HK-2 (cell line): Measurements from ENCODE around the gene ANKZF1.
"Not testable (repeated sequence)": the region's sequence is repeated elsewhere in the genome, so short reads cannot be mapped to it uniquely, and the experiment has no call there.

Experiments used
- DNase-seq: peaks from one replicate; pipeline ENCODE4 v3.0.0-alpha.2; 2018; ENCODE audit not compliant: unreplicated experiment

Gene ANKZF1, protein sequence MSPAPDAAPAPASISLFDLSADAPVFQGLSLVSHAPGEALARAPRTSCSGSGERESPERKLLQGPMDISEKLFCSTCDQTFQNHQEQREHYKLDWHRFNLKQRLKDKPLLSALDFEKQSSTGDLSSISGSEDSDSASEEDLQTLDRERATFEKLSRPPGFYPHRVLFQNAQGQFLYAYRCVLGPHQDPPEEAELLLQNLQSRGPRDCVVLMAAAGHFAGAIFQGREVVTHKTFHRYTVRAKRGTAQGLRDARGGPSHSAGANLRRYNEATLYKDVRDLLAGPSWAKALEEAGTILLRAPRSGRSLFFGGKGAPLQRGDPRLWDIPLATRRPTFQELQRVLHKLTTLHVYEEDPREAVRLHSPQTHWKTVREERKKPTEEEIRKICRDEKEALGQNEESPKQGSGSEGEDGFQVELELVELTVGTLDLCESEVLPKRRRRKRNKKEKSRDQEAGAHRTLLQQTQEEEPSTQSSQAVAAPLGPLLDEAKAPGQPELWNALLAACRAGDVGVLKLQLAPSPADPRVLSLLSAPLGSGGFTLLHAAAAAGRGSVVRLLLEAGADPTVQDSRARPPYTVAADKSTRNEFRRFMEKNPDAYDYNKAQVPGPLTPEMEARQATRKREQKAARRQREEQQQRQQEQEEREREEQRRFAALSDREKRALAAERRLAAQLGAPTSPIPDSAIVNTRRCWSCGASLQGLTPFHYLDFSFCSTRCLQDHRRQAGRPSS

DNA sequence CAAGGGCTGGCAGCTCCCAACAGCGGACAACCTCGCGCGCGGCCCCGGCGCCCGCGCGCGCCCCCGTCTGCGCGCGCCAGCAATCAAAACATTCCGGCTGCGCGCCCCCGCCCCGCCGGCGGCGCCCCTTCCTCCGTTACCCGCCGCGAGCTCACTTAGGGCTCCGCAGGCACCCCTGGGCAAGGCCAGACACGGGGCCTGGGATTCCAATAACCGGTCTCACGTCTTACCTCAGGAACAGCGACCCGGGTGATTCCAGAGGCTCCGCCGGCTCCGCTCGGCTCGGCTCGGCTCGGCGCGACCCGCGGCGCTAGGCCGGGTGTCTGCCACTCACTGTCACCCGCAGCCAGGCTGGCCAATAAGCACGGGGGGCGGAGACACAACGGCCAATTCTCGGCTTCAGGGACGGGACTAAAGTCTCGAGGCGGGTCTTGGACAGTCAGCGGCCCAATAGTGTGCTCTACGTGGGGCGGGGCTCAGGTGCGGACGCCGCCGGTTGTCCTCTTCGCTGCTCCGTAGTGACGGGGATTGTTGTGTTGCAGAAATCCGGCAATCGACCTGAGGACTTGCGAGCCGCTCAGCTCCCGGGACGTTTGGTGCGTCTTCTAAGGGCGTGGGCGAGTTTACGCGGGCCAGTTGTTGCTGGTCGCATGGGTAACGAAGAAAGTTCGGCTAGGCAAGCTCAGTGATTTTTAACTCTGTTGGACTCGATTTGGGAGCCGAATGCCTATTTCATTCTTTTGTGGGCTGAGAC lies at the start of gene ANKZF1, which contains the start of gene ATG9A:
Gene ANKZF1, plus strand, starts transcription at position 502 of the 754 bp plus-strand sequence. CDS start 452 bp downstream, outside the sequence.
Gene ATG9A, minus strand, starts transcription at position 332 of the 754 bp plus-strand sequence. CDS start 1,612 bp downstream, outside the sequence.
- DNase-seq = peak; percentile 98

DNA sequence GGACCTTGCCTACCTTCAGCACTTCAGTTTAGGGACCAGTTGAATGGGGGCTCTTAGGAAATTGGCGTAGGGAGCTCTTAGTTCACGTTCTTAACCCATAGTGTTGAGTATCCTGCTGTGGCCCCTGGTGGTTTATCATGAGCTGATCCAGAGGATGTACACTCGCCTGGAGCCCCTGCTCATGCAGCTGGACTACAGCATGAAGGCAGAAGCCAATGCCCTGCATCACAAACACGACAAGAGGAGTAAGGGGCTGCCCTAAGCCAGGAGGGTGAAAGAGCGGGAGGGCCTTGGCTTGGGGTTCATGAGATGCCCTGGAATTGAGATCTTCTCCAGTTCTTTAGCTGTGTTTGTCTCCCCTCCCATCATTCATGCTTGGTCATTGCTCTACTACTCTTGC lies 48.6 kb upstream of the ANKZF1 start:
- DNase-seq = no peak

DNA sequence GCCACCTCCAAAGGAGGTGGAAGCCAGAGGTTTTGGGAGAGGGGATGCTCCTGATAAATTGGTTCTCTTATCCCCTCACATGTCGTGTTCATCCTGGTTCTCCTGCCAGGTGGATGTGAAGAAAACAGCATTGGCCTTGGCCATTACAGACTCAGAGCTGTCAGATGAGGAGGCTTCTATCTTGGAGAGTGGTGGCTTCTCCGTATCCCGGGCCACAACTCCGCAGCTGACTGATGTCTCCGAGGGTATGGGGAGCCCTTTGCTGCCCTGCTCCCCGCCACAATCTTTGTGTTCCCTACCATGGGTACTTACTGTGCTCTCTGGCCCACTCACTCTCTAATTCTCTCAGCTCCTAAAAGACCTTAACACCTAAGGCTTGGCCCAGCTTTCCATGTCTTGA lies 48.1 kb upstream of the ANKZF1 start:
- no peak for DNase-seq

DNA sequence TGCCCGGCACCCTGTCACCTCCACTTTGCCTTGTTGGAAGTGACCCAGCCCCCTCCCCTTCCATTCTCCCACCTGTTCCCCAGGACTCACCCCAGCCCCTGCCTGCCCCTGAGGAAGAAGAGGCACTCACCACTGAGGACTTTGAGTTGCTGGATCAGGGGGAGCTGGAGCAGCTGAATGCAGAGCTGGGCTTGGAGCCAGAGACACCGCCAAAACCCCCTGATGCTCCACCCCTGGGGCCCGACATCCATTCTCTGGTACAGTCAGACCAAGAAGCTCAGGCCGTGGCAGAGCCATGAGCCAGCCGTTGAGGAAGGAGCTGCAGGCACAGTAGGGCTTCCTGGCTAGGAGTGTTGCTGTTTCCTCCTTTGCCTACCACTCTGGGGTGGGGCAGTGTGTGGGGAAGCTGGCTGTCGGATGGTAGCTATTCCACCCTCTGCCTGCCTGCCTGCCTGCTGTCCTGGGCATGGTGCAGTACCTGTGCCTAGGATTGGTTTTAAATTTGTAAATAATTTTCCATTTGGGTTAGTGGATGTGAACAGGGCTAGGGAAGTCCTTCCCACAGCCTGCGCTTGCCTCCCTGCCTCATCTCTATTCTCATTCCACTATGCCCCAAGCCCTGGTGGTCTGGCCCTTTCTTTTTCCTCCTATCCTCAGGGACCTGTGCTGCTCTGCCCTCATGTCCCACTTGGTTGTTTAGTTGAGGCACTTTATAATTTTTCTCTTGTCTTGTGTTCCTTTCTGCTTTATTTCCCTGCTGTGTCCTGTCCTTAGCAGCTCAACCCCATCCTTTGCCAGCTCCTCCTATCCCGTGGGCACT lies 47.1 kb upstream of the ANKZF1 start:
- DNase-seq = no peak

DNA sequence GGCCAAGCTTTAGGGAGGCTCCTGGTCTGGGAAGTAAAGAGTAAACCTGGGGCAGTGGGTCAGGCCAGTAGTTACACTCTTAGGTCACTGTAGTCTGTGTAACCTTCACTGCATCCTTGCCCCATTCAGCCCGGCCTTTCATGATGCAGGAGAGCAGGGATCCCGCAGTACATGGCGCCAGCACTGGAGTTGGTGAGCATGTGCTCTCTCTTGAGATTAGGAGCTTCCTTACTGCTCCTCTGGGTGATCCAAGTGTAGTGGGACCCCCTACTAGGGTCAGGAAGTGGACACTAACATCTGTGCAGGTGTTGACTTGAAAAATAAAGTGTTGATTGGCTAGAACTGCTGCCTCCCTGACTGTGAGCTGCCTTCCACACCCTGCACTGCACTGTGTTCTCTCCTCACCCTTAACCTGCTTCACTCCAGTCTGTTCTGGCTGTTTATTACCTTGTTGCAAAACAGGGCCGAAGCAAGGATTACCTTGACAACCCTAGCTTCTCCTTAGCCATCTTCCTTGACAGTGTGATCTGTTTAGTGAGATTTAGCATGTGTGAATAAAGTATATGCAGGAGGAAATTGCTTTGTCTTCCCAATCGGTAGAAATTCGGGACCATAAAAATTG lies 46.3 kb upstream of the ANKZF1 start:
- DNase-seq = no peak

DNA sequence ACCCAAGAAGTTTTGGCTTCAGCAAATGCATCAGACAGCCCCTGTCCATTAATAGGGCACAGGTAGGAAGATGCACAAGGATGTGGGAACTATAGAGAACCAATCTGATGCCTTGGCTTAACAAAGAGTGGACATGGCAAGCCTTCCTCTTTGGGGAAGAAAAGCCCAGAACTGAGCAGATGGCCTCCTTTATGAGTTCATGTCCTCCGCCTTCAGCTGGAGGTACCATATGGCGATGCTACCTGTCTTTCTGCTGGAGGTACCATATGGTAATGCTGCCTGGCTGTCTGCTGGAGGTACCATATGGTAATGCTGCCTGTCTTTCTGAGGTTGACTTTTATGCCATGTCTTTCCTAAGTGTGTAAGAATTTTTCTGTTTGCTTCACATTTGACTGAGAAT lies 45.5 kb upstream of the ANKZF1 start:
- no peak for DNase-seq

DNA sequence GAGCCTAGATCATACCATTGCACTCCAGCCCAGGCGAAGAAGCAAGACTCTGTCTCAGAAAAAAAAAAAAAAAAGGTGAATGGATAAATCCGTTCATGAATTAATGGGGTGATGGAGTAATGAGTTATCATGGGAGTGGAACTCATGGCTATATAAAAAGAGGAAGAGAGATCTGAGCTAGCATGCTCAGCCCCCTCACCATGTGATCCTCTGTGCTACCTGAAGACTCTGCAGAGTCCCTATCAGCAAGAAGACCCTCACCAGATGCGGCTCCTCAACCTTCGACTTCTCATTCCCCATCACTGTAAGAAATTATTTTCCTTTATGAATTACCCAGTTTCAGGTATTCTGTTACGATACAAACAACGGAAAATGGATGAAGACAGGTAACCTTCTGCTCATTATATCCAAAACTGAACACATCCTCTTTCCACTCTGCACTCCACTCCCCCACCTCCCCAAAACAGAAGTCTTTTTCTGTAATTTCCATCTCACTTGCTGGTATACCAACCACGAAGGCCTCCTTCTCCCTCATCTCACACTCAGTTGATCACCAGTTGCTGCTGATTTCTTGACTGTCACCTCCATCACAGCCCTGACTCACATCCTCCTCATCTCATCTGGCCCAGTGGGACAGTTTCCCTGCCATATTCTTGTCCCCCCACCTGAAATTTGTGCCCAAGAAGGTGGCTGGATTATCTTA lies 42.7 kb upstream of the ANKZF1 start:
- DNase-seq = no peak

DNA sequence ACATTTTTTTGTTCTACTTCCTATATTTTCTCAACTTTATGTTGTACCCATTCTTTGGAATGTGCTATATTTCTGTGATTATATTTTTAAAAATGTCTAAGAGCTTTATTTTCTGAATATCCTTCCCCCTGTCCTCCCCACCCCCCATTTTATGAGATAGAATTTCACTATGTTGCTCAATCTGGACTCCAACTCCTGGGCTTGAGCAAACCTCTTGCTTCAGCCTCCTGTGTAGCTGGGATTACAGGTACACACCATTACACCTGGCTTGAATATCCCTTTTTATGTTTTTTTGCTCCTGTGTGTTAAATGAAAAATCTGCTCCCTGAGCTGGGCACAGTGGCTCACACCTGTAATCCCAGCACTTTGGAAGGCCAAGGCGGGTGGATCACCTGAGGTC lies 32.2 kb upstream of the ANKZF1 start:
- DNase-seq = no peak

DNA sequence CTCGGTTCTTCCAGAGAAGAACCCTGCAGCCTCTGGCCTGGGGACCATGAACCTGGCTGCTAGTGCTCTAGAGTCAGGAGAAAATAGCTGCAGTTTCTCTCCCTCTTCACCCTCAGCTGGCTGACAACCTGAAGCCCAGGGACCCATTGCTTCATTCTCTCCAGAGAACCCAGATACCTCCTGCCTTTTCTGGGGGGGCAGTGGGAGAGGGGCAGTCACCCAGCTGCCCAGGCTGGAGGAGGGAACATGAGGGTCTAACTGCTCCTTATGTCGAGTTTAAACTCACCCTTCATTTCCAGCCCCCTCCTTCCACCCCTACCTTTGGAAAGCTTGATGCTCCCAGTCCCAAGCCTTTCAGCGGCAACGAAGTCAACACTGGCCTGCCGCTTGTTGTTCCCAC lies 30.6 kb upstream of the ANKZF1 start:
- no peak for DNase-seq

DNA sequence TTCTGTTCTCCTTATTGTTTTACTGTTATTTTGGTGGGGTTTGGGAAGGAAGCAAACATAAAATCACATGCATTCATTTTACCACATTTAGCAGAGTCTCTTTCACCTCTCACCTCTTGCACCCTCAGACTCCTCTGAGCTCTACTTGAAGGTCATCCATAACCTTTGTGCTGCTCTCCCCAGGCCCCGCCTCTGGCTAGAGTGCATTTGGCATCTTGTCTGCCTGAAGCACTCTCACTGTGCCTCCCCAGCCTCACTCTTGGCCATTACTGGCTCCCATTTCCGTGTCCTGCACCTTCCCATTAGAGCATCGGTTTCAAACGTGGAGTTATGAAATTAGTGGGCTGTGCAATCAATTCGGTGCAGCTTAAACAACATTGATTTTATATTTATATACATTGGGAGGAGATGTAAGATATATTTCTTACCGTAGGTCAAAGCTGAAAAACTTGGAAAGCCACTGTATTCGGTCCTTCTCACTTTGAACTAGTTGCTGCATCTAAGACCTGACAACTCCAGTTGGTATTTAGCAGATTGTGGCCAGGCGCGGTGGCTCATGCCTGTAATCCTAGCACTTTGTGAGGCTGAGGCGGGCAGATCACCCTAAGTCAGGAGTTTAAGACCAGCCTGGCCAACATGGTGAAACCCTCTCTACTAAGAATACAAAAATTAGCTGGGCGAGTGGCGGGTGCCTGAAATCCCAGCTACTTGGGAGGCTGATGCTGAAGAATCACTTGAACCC lies 30.0 kb upstream of the ANKZF1 start:
- DNase-seq = no peak

DNA sequence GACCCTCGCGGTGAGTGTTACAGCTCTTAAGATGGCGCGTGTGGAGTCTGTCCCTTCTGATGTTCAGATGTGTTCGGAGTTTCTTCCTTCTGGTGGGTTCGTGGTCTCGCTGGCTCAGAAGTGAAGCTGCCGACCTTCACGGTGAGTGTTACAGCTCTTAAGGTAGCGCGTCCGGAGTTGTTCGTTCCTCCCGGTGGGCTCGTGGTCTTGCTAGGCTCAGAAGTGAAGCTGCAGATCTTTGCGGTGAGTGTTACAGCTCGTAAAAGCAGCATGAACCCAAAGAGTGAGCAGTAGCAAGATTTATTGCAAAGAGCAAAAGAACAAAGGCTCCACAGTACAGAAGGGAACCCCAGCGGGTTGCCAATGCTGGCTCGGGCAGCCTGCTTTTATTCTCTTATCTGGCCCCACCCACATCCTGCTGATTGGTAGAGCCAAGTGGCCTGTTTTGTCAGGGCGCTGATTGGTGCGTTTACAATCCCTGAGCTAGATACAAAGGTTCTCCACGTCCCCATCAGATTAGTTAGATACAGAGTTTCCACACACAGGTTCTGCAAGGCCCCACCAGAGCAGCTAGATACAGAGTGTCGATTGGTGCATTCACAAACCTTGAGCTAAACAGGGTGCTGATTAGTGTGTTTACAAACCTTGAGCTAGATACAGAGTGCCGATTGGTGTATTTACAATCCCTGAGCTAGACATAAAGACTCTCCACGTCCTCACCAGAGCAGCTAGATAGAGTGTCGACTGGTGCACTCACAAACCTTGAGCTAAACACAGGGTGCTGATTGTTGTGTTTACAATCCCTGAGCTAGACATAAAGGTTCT lies 28.9 kb upstream of the ANKZF1 start:
- DNase-seq = not testable (repeated sequence)

DNA sequence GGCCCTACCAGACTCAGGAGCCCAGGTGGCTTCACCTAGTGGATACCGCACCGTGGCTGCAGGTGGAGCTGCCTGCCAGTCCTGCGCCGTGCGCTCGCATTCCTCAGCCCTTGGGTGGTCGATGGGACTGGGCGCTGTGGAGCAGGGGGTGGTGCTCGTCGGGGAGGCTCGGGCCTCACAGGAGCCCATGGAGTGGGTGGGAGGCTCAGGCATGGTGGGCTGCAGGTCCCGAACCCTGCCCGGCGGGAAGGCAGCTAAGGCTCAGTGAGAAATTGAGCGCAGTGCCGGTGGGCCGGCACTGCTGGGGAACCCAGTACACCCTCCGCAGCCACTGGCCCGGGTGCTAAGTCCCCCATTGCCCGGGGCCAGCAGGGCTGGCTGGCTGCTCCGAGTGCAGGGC lies 28.3 kb upstream of the ANKZF1 start:
- not testable (repeated sequence) for DNase-seq

DNA sequence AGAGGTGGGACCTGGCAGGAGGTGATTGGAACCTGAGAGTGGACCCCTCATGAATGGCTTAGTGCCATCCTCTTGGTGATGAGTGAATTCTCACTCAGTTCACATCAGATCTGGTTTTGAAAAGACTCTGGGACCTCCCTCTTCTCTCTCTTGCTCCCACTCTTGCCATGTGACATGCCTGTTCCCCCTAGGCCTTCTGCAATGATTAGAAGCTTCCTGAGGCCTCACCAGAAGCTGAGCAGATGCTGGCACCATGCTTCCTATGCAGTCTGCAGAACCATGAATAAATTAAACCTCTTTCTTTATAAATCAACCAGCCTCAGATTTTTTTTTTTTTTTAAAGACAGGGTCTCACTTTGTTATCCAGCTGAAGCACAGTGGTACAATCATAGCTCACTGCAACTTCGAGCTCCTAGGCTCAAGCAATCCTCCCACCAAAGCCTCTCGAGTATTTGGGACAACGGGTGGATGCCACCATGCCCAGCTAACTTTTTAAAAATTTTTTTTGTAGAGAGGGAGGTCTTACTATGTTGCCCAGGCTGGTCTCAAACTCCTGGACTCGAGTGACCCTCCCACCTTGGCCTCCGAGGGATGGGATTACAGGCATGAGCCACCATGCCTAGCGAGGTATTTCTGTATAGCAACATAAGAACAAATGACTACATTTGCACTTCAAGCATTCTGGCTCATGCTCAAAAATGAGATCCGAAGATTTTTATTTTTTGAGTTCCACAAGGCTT lies 25.0 kb upstream of the ANKZF1 start:
- no peak for DNase-seq

DNA sequence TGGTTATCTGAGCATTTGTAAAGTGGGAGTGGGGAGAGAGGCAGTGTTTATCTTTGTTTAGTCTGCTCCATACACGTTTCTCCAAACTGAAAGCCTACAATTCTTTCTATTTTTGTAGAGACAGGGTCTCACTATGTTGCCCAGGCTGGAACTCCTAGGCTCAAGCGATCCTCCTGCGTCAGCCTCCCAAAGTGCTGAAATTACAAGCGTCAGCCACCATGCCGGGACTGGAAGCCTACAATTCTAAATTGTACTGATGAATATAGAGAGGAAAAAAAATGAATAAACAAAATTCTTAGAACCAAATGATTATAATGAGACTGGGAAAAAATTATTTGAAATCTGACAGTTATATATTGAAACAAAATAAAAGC lies 24.5 kb upstream of the ANKZF1 start:
- no peak for DNase-seq

DNA sequence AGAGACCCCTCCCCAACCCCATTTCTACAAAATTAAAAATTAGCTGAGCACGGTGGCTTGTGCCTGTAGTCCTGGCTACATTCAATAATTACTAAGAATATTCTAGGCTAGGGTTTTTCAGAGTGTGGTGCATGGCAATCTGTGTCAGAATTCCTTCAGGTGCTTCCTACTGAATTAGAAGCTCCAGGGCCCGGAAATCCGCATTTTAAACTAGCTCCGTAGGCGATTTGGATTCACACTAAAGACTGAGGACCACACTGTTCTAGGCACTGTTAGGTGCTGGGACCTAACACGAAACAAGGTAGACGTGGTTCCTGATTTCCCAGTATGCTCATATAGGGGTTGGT lies 23.7 kb upstream of the ANKZF1 start:
- no peak for DNase-seq

DNA sequence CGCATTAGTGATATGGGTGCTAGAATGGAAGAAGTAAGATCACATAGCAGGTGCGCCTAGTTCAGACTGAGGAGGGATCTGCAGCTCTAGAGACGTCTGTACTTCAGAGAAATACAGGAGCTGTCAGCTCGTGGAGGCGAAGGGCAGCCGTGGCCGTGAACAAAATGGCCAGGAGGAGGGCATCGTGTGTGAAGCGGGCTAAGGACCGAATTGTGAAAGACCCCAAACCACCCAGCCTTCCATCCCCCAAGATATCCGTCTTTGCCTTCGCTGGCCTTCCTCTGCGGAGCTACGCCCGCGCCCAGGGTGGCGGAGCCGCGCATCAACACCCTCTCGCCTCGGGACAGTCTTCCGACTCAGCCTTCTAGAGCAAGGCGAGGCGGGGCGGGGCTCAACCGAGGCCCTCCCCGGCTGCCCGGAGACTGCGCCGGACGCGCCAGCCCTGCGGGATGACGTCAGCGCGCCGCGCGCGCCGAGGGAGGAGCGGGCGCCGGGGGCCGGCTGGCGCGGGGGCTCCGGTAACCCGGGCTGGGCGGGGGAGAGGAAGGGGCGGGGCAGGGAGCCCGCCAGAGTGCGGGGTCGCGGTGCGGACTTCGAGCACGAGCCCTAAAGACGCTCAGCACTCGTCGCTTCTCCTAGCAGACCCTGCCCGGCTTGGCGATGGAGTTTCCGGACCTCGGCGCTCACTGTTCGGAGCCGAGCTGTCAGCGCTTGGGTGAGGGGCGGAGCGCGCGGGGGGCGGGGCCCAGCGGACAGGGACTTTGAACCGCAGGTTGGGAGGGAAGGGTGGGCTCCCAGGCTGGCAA lies 23.1 kb upstream of the ANKZF1 start, which contains the start of gene ZFAND2B:
Gene ZFAND2B, plus strand, starts transcription at position 455 of the 806 bp plus-strand sequence. Its CDS starts 206 bp downstream, at position 661.
- DNase-seq = peak; percentile 93
